Measurements from ENCODE around the gene BEGAIN. TPM values are rescaled to one million over a fixed set of nuclear protein-coding genes. Genes with fewer than 3 reads are reported as not detected.
A peak's percentile ranks its signal among the peaks of the same experiment; 100 is the strongest.

The BEGAIN gene
- total RNA-seq, 4 donors from 2014 or later: 0.47 to 1.5 (median 0.53) TPM; not detected in 1

- Histone ChIP-seq H3K36me3 (peaks cover 0 to 41% (median 5%) of the 10 kb centered on the region in 3 donors), H3K9me3 (no peaks in the 10 kb centered on the region), H3K27ac (no peak overlapping the region), H3K4me1 (no peaks in the 10 kb centered on the region), H3K4me3 (no peak overlapping the region), H3K27me3 (no peaks in the 10 kb centered on the region)
- no peak for DNase-seq
- no peak for TF ChIP-seq CTCF (IDR thresholded peaks at IDR 0.05)
- TF ChIP-seq POLR2A (IDR thresholded peaks at IDR 0.05): no peak
- 86% methylated on average over 9 of the region's 11 CpGs; no CpG with 5 or more reads in 1 of the 2 donors for WGBS, 2 donors
- intact Hi-C loops (cut with DNase I): no loop called here
Observed at GRCh38 chr14:100525615-100526014, 61.6 kb downstream of the BEGAIN start.

GRCh38 chr14:100524933-100525243, 62.3 kb downstream of the BEGAIN start:
- H3K27me3 ChIP-seq: no peaks in the 10 kb centered on the region
- H3K4me3 ChIP-seq: no peak overlapping the region
- TF ChIP-seq POLR2A (IDR thresholded peaks at IDR 0.05) (no peak), CTCF (IDR thresholded peaks at IDR 0.05) (peak in 3 of 6 experiments; percentile 6 to 56 (median 8))
- no peak overlapping the region for H3K27ac ChIP-seq
- intact Hi-C loops (cut with DNase I): no loop called here
- H3K4me1 ChIP-seq: no peaks in the 10 kb centered on the region
- WGBS, 2 donors: 64 to 81% methylated on average over 8 of the region's 8 CpGs
- peaks cover 0 to 35% (median 5%) of the 10 kb centered on the region in 3 donors for H3K36me3 ChIP-seq
- H3K9me3 ChIP-seq: no peaks in the 10 kb centered on the region
- DNase-seq: no peak

GRCh38 chr14:100524233-100524932, 62.8 kb downstream of the BEGAIN start:
- Histone ChIP-seq H3K36me3 (peaks cover 0 to 30% (median 5%) of the 10 kb centered on the region in 3 donors), H3K9me3 (no peaks in the 10 kb centered on the region), H3K4me1 (no peaks in the 10 kb centered on the region), H3K4me3 (no peak overlapping the region), H3K27me3 (no peaks in the 10 kb centered on the region), H3K27ac (no peak overlapping the region)
- TF ChIP-seq CTCF (IDR thresholded peaks at IDR 0.05) (no peak), POLR2A (IDR thresholded peaks at IDR 0.05) (no peak)
- DNase-seq: no peak
- intact Hi-C loops (cut with DNase I): no loop called here
- 70 to 72% methylated on average over 6 to 8 of the region's 12 CpGs for WGBS, 2 donors

- Histone ChIP-seq H3K4me3 (no peak overlapping the region), H3K4me1 (no peaks in the 10 kb centered on the region), H3K27ac (no peak overlapping the region), H3K27me3 (no peaks in the 10 kb centered on the region), H3K36me3 (peaks cover 0 to 24% (median 5%) of the 10 kb centered on the region in 3 donors), H3K9me3 (no peaks in the 10 kb centered on the region)
- TF ChIP-seq CTCF (IDR thresholded peaks at IDR 0.05): no peak
- TF ChIP-seq POLR2A (IDR thresholded peaks at IDR 0.05): no peak
- DNase-seq: no peak
- intact Hi-C loops (cut with DNase I): no loop called here
- 93 to 97% methylated on average over 5 to 8 of the region's 8 CpGs for WGBS, 2 donors
Observed at GRCh38 chr14:100523843-100524169, 63.4 kb downstream of the BEGAIN start.

- intact Hi-C loops (cut with DNase I): no loop called here
- 81 to 83% methylated on average over 6 to 10 of the region's 13 CpGs for WGBS, 2 donors
- DNase-seq: no peak
- Histone ChIP-seq H3K4me3 (no peak overlapping the region), H3K27me3 (no peaks in the 10 kb centered on the region), H3K36me3 (peaks cover 0 to 22% (median 5%) of the 10 kb centered on the region in 3 donors), H3K4me1 (no peaks in the 10 kb centered on the region), H3K27ac (no peak overlapping the region), H3K9me3 (no peaks in the 10 kb centered on the region)
- TF ChIP-seq CTCF (IDR thresholded peaks at IDR 0.05) (no peak), POLR2A (IDR thresholded peaks at IDR 0.05) (no peak)
Observed at GRCh38 chr14:100523131-100523842, 63.9 kb downstream of the BEGAIN start.

Data from esophagus squamous epithelium (tissue), 5 donors.